ENCODE measurements around the gene TREX2. TPM values are rescaled to one million over a fixed set of nuclear protein-coding genes. Genes with fewer than 3 reads are reported as not detected.

The TREX2 gene
- total RNA-seq, 1 donor from 2014 or later = 3.7 TPM

DNA sequence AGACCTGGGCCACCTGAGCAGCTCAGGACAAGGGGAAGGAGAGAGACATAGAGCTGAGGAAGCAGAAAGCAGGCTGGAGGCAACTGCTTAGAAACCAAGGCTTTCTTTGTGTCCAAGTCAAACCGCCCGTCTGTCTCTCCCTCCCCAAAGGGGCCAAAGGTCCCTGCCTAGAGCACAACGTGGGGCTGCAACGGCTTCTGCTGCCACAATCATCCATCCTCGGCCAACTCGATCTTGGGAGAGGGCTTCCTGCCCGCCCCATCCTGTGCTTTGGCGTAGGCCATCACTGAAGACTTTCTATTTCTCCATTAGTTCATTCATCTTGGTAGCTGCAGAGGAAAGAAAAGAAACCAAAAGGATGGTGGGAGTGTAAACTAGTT, 1.7 kb upstream of the TREX2 start:
- H3K9ac ChIP-seq (ENCODE audit: low read depth in 1 of 3, low read length in 3 of 3) = no peak overlapping the region
- H3K9me3 ChIP-seq (ENCODE audit: control insufficient read depth in 3 of 3, low read length in 3 of 3) = no peaks in the 10 kb centered on the region
- no peaks in the 10 kb centered on the region for H3K4me1 ChIP-seq (ENCODE audit: control insufficient read depth in 3 of 3, insufficient read depth in 3 of 3, low read length in 3 of 3)
- H3K4me3 ChIP-seq (ENCODE audit: low read length in 3 of 3) = no peak overlapping the region
- no peak overlapping the region for H3K27ac ChIP-seq (ENCODE audit: low read depth, low read length)
- no peaks in the 10 kb centered on the region for H3K27me3 ChIP-seq (ENCODE audit: control insufficient read depth in 3 of 3, insufficient read depth in 3 of 3, low read length in 3 of 3)
- H3K36me3 ChIP-seq (ENCODE audit: control insufficient read depth in 3 of 3, insufficient read depth in 3 of 3, low read length in 3 of 3) = peaks cover 0 to 5% (median 2%) of the 10 kb centered on the region in 3 donors

DNA sequence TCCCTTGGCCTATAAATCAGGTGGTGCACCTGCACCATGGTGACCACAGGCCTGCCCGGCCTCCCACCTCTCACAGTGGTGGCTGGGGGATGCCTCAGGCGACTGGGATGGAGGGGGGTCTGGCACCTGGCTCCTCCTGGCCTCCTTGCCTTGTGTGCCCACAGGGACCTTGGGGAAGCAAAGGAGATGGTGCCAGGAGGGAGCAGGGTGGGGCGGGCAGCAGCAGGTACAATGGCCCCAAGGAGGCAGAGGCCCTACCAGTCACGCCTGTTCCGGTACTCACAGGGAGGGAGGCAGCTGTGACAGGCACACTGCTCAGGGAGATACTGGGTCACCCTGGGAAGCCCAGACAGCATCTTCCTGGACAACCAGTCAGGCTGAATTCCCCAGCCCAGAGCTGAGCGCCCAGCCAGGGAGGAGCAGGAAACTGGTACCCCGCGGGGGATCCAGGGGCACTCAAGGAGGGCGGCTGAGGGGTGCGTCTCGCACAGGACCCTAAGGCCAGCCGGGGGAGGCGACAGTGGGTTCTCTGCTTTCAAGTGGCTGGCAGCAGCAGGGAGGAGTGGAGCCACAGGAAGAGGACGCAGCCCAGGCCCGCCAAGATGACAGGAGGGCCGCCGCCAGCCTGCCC, 1.2 kb upstream of the TREX2 start:
- no peaks in the 10 kb centered on the region for H3K27me3 ChIP-seq (ENCODE audit: control insufficient read depth in 3 of 3, insufficient read depth in 3 of 3, low read length in 3 of 3)
- no peak overlapping the region for H3K9ac ChIP-seq (ENCODE audit: low read depth in 1 of 3, low read length in 3 of 3)
- H3K4me1 ChIP-seq (ENCODE audit: control insufficient read depth in 3 of 3, insufficient read depth in 3 of 3, low read length in 3 of 3) = no peaks in the 10 kb centered on the region
- no peaks in the 10 kb centered on the region for H3K9me3 ChIP-seq (ENCODE audit: control insufficient read depth in 3 of 3, low read length in 3 of 3)
- no peak overlapping the region for H3K27ac ChIP-seq (ENCODE audit: low read depth, low read length)
- H3K36me3 ChIP-seq (ENCODE audit: control insufficient read depth in 3 of 3, insufficient read depth in 3 of 3, low read length in 3 of 3) = peaks cover 0 to 5% (median 2%) of the 10 kb centered on the region in 3 donors
- H3K4me3 ChIP-seq (ENCODE audit: low read length in 3 of 3) = no peak overlapping the region

DNA sequence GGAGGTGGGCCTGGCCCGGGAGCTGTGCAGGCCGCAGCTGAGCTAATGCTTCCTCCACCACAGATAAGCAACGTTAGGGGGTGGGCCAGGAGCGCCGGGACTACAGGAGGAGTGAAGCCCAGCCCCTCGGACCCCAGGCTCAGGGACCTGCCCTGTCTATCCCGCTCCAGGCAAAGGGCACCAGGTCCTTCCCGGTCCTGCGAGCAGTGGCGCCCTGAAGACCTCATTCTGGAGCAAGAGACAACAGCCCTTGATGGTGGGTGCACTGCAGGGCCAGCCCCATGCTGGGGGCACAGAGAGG, 730 bp upstream of the TREX2 start:
- Histone ChIP-seq H3K4me1 (ENCODE audit: control insufficient read depth in 3 of 3, insufficient read depth in 3 of 3, low read length in 3 of 3) (no peaks in the 10 kb centered on the region), H3K4me3 (ENCODE audit: low read length in 3 of 3) (no peak overlapping the region), H3K36me3 (ENCODE audit: control insufficient read depth in 3 of 3, insufficient read depth in 3 of 3, low read length in 3 of 3) (peaks cover 0 to 5% (median 2%) of the 10 kb centered on the region in 3 donors), H3K27ac (ENCODE audit: low read depth, low read length) (no peak overlapping the region), H3K27me3 (ENCODE audit: control insufficient read depth in 3 of 3, insufficient read depth in 3 of 3, low read length in 3 of 3) (no peaks in the 10 kb centered on the region), H3K9me3 (ENCODE audit: control insufficient read depth in 3 of 3, low read length in 3 of 3) (no peaks in the 10 kb centered on the region), H3K9ac (ENCODE audit: low read depth in 1 of 3, low read length in 3 of 3) (no peak overlapping the region)

DNA sequence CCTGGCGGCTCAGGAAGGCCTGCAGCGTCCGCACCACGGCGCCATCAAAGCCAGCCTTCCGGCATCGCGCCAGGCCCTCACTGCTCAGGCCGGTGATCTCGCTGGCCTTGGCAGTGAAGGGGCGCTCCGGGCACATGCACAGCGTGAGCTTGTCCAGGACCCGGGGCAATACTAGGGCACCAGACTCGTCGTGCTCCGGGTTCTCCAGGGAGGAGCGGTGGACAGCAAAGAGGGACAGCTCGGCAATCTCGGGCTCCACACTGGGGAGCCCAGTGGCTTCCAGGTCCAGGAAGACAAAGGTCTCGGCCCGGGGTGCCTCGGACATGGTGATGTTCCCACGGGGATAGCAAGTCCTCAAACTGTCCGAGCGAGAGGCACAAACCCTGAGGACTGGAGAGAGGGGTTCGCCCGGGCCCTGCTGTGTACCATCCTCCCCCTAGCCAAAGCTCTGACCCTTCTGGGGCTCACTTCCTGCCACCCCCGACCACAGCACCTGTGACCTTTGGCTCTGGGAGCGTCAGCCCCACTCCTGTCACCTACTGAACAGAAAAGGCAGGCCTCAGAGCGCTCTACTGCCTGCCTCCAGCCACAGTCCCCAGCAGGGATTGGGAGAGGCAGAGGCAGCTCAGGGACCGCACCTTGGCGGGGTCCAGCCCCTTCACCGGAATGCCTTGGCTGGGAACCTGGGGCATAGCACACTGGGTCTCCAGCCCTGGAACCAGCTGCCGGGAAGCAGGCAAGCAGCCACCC, 575 bp downstream of the TREX2 start:
- H3K9me3 ChIP-seq (ENCODE audit: control insufficient read depth in 3 of 3, low read length in 3 of 3) = no peaks in the 10 kb centered on the region
- peaks cover 0 to 3% (median 2%) of the 10 kb centered on the region in 3 donors for H3K36me3 ChIP-seq (ENCODE audit: control insufficient read depth in 3 of 3, insufficient read depth in 3 of 3, low read length in 3 of 3)
- no peak overlapping the region for H3K4me3 ChIP-seq (ENCODE audit: low read length in 3 of 3)
- H3K27me3 ChIP-seq (ENCODE audit: control insufficient read depth in 3 of 3, insufficient read depth in 3 of 3, low read length in 3 of 3) = peaks cover 0 to 1% (median 0%) of the 10 kb centered on the region in 3 donors
- H3K9ac ChIP-seq (ENCODE audit: low read depth in 1 of 3, low read length in 3 of 3) = no peak overlapping the region
- H3K27ac ChIP-seq (ENCODE audit: low read depth, low read length) = no peak overlapping the region
- no peaks in the 10 kb centered on the region for H3K4me1 ChIP-seq (ENCODE audit: control insufficient read depth in 3 of 3, insufficient read depth in 3 of 3, low read length in 3 of 3)

DNA sequence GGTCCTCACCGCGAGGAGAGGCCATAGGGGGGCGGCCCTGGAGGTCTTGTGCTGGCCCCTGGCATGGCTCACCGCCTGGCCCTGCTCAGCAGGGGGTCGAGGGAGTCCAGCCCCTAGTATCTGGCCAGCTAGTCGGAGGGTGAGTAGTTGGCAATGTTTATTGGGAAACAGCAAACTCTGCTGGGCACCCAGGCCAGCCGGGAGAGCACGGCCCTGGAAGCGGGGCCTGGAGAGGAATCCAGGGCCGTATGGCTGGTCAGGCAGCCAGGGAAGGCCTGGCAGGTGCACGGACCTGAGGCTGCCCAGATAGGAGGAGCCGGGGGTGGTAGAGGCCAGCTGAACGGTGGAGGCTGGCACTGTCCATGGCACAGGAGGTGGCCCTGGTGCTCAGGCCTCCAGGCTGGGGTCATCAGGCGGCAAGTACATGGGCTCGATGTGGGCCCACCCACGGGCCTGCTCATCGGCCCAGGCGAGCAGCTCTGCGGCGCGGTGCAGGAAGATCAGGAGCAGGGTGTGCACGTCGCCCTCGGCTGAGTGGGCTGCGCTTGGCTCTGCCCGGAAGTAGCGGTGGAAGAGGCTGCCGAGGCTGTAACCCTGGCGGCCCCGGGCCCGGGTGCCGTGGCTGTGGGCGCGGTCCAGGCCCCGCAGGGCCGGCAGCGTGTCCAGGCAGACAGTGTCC, 1.4 kb downstream of the TREX2 start:
- H3K4me3 ChIP-seq (ENCODE audit: low read length in 3 of 3) = no peak overlapping the region
- H3K27ac ChIP-seq (ENCODE audit: low read depth, low read length) = no peak overlapping the region

DNA sequence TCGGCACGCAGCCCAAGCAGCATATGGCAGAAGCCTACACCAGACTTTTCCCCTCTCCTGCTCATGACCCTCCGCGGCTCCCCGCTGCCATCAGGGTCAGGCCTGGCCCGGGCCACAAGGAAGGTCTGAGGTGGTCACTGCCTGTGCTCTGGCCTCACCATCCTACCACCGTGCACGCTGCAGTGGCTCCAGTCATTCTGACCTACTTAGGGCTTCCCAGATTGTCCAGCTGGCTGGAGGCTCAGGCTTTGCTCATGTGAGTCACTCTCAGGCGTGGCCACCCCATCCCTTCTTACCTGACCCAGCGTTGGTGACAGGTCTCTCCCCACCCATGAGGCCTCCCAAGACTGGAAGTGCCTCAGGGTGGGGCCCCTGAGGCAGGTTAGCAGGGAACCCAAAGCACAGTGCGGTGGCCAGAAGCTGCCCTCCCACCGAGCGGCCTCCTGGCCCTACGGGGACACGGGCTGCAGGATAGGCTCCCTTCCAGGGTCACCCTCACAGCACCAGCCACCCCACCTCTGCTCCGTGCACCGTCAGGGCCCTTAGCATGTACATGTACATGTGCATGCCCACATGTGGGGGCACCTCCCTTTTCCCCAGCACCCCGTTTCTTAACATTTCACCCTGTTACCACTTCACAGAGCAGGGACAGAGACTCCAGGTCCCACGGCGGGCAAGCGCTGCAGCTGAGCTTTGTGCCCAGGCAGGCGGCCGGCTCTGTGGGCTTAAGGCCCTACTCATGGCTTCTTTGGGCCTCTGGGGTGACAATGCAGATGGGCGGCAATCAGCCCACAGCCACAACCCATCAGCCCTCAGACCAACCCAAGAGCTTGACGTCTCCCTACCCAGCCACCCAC, 2.2 kb downstream of the TREX2 start:
- peaks cover 0 to 3% (median 0%) of the 10 kb centered on the region in 3 donors for H3K36me3 ChIP-seq (ENCODE audit: control insufficient read depth in 3 of 3, insufficient read depth in 3 of 3, low read length in 3 of 3)
- no peak overlapping the region for H3K27ac ChIP-seq (ENCODE audit: low read depth, low read length)
- no peaks in the 10 kb centered on the region for H3K9me3 ChIP-seq (ENCODE audit: control insufficient read depth in 3 of 3, low read length in 3 of 3)
- no peak overlapping the region for H3K4me3 ChIP-seq (ENCODE audit: low read length in 3 of 3)
- no peaks in the 10 kb centered on the region for H3K4me1 ChIP-seq (ENCODE audit: control insufficient read depth in 3 of 3, insufficient read depth in 3 of 3, low read length in 3 of 3)
- H3K27me3 ChIP-seq (ENCODE audit: control insufficient read depth in 3 of 3, insufficient read depth in 3 of 3, low read length in 3 of 3) = peaks cover 2 to 9% (median 3%) of the 10 kb centered on the region in 3 donors
- no peak overlapping the region for H3K9ac ChIP-seq (ENCODE audit: low read depth in 1 of 3, low read length in 3 of 3)

More for the DNA sequence above, 1.4 kb downstream of the TREX2 start:
- no peaks in the 10 kb centered on the region for H3K4me1 ChIP-seq (ENCODE audit: control insufficient read depth in 3 of 3, insufficient read depth in 3 of 3, low read length in 3 of 3)
- peaks cover 2 to 9% (median 3%) of the 10 kb centered on the region in 3 donors for H3K27me3 ChIP-seq (ENCODE audit: control insufficient read depth in 3 of 3, insufficient read depth in 3 of 3, low read length in 3 of 3)
- peaks cover 0 to 3% (median 1%) of the 10 kb centered on the region in 3 donors for H3K36me3 ChIP-seq (ENCODE audit: control insufficient read depth in 3 of 3, insufficient read depth in 3 of 3, low read length in 3 of 3)
- no peaks in the 10 kb centered on the region for H3K9me3 ChIP-seq (ENCODE audit: control insufficient read depth in 3 of 3, low read length in 3 of 3)
- no peak overlapping the region for H3K9ac ChIP-seq (ENCODE audit: low read depth in 1 of 3, low read length in 3 of 3)

DNA sequence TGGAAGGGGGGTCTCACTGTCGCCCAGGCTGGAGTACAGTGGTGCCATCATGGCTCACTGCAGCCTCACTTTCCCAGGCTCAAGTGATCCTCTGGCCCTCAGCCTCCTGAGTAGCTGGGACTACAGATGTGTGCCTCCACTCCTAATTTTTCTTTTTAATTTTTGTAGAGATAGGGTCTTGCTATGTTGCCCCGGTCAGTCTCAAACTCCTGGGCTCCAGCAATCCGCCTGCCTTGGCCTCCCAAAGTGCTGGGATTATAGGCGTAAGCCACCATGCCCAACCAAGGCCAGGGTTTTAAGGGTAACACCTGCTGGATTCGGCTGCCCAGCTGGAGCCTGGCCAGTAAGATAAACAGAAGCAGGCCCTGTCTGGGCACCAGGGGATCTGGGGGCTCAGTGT, 3.4 kb downstream of the TREX2 start:
- Histone ChIP-seq H3K27ac (ENCODE audit: low read depth, low read length) (no peak overlapping the region), H3K9ac (ENCODE audit: low read depth in 1 of 3, low read length in 3 of 3) (no peak overlapping the region), H3K4me3 (ENCODE audit: low read length in 3 of 3) (no peak overlapping the region), H3K9me3 (ENCODE audit: control insufficient read depth in 3 of 3, low read length in 3 of 3) (no peaks in the 10 kb centered on the region), H3K4me1 (ENCODE audit: control insufficient read depth in 3 of 3, insufficient read depth in 3 of 3, low read length in 3 of 3) (no peaks in the 10 kb centered on the region), H3K36me3 (ENCODE audit: control insufficient read depth in 3 of 3, insufficient read depth in 3 of 3, low read length in 3 of 3) (peaks cover 0 to under 1% (median 0%) of the 10 kb centered on the region in 3 donors), H3K27me3 (ENCODE audit: control insufficient read depth in 3 of 3, insufficient read depth in 3 of 3, low read length in 3 of 3) (peaks cover 2 to 9% (median 3%) of the 10 kb centered on the region in 3 donors)

DNA sequence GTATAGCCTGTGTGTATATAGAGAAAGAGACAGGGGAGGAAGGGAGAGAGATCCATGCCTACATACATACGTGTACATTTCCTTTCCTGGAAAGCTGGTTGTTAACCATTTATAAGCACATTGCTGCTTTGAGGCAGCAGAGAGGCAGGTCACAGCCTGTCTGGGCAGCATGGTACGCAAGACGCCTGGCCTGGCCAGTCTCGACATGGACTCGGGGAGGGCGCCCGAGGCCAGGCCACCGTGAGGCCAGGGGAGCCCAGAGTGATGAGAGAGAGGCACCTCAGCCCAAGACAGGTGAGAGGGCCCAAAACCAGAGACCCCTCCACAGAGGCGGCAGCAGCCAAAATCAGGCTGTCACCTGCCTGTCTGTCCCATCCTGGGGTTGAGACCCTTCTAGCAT, 3.9 kb downstream of the TREX2 start:
- no peak overlapping the region for H3K4me3 ChIP-seq (ENCODE audit: low read length in 3 of 3)

DNA sequence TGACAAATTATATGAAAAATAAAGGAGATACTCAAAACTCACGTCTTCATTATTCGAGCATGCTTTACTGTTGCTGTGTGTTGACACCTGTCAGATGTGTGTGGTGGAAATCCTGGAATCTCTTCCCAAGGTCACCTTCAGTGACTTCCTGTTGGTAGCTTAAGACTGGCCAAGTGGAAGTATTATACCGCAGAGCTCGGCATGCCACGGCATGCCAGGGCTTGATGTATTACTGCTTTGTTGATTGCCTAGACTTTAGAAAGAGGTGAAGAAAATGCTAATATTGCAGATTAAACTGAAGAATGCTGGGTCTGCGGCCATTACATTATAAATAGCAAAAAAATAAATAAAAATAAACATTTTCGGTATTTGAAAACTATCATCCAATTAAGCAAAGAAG, 4.6 kb downstream of the TREX2 start:
- H3K4me1 ChIP-seq (ENCODE audit: control insufficient read depth in 3 of 3, insufficient read depth in 3 of 3, low read length in 3 of 3) = no peaks in the 10 kb centered on the region
- no peak overlapping the region for H3K27ac ChIP-seq (ENCODE audit: low read depth, low read length)
- H3K9ac ChIP-seq (ENCODE audit: low read depth in 1 of 3, low read length in 3 of 3) = no peak overlapping the region
- no peaks in the 10 kb centered on the region for H3K36me3 ChIP-seq (ENCODE audit: control insufficient read depth in 3 of 3, insufficient read depth in 3 of 3, low read length in 3 of 3)
- H3K9me3 ChIP-seq (ENCODE audit: control insufficient read depth in 3 of 3, low read length in 3 of 3) = no peaks in the 10 kb centered on the region
- H3K27me3 ChIP-seq (ENCODE audit: control insufficient read depth in 3 of 3, insufficient read depth in 3 of 3, low read length in 3 of 3) = peaks cover 2 to 9% (median 3%) of the 10 kb centered on the region in 3 donors
- H3K4me3 ChIP-seq (ENCODE audit: low read length in 3 of 3) = no peak overlapping the region

More for the DNA sequence above, 3.9 kb downstream of the TREX2 start:
- Histone ChIP-seq H3K9ac (ENCODE audit: low read depth in 1 of 3, low read length in 3 of 3) (no peak overlapping the region), H3K36me3 (ENCODE audit: control insufficient read depth in 3 of 3, insufficient read depth in 3 of 3, low read length in 3 of 3) (no peaks in the 10 kb centered on the region), H3K9me3 (ENCODE audit: control insufficient read depth in 3 of 3, low read length in 3 of 3) (no peaks in the 10 kb centered on the region), H3K27ac (ENCODE audit: low read depth, low read length) (no peak overlapping the region), H3K4me1 (ENCODE audit: control insufficient read depth in 3 of 3, insufficient read depth in 3 of 3, low read length in 3 of 3) (no peaks in the 10 kb centered on the region), H3K27me3 (ENCODE audit: control insufficient read depth in 3 of 3, insufficient read depth in 3 of 3, low read length in 3 of 3) (peaks cover 2 to 9% (median 3%) of the 10 kb centered on the region in 3 donors)

Data from skeletal muscle tissue (tissue), 4 donors.